ENCODE data around the gene LNP1. TPM values are rescaled to one million over a fixed set of nuclear protein-coding genes. Genes with fewer than 3 reads are reported as not detected.

Gene LNP1
- total RNA-seq, 1 experiment from 2014 or later: 6.7 TPM

DNA sequence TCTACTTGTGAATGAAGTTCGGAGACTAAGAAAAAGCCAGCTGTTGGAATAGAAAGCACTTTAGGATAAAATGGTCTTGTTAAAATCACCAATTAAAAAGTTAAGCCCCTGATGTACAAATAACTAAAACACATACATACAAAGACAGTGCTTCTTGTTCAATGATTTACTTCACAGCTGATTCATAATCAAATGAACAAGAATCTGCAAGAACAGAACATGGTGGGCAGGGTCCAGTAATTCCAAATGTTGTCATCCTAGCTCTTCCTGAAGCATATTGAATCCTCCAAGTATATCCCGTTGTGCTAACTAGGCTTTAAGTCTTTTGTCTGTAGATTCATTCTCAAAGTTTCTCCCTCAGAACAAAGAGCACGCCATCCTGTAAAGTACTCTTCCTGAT lies 42.3 kb upstream of the LNP1 start:
- Mint-ChIP-seq H3K27ac (0 out of 2 replicates have a peak overlapping the region, but pooled peaks have one; percentile 54), H3K36me3 (peaks cover 27% of the 10 kb centered on the region), H3K9me3 (peaks cover 9% of the 10 kb centered on the region), H3K27me3 (ENCODE audit: low read depth) (no peaks in the 10 kb centered on the region), H3K4me3 (no peak overlapping the region), H3K4me1 (no peaks in the 10 kb centered on the region)
- TF ChIP-seq SP1 (CRISPR knock-in tag; conservative IDR thresholded peaks at IDR 0.05): no peak
- TF ChIP-seq, protein P1, sequence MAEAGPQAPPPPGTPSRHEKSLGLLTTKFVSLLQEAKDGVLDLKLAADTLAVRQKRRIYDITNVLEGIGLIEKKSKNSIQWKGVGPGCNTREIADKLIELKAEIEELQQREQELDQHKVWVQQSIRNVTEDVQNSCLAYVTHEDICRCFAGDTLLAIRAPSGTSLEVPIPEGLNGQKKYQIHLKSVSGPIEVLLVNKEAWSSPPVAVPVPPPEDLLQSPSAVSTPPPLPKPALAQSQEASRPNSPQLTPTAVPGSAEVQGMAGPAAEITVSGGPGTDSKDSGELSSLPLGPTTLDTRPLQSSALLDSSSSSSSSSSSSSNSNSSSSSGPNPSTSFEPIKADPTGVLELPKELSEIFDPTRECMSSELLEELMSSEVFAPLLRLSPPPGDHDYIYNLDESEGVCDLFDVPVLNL (CRISPR knock-in tag; IDR thresholded peaks at IDR 0.05; ENCODE audit: borderline replicate concordance, low read depth): no peak
- TF ChIP-seq, protein P2, sequence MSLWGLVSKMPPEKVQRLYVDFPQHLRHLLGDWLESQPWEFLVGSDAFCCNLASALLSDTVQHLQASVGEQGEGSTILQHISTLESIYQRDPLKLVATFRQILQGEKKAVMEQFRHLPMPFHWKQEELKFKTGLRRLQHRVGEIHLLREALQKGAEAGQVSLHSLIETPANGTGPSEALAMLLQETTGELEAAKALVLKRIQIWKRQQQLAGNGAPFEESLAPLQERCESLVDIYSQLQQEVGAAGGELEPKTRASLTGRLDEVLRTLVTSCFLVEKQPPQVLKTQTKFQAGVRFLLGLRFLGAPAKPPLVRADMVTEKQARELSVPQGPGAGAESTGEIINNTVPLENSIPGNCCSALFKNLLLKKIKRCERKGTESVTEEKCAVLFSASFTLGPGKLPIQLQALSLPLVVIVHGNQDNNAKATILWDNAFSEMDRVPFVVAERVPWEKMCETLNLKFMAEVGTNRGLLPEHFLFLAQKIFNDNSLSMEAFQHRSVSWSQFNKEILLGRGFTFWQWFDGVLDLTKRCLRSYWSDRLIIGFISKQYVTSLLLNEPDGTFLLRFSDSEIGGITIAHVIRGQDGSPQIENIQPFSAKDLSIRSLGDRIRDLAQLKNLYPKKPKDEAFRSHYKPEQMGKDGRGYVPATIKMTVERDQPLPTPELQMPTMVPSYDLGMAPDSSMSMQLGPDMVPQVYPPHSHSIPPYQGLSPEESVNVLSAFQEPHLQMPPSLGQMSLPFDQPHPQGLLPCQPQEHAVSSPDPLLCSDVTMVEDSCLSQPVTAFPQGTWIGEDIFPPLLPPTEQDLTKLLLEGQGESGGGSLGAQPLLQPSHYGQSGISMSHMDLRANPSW (CRISPR knock-in tag; conservative IDR thresholded peaks at IDR 0.05; ENCODE audit: low read depth): no peak
- no peak for TF ChIP-seq PRRX2 (CRISPR knock-in tag; IDR thresholded peaks at IDR 0.05)
- no peak for TF ChIP-seq NFATC4 (CRISPR knock-in tag; IDR thresholded peaks at IDR 0.05)
- TF ChIP-seq ZNF423 (CRISPR knock-in tag; IDR thresholded peaks at IDR 0.05): no peak
- no peak for TF ChIP-seq ZNF121 (CRISPR knock-in tag; IDR thresholded peaks at IDR 0.05)
- TF ChIP-seq ZBTB21 (CRISPR knock-in tag; IDR thresholded peaks at IDR 0.05; ENCODE audit: borderline replicate concordance): no peak
- no peak for TF ChIP-seq GABPB1 (CRISPR knock-in tag; IDR thresholded peaks at IDR 0.05)
- TF ChIP-seq CBFB (CRISPR knock-in tag; IDR thresholded peaks at IDR 0.05; ENCODE audit: low read depth): no peak
- no peak for TF ChIP-seq JUN (CRISPR knock-in tag; IDR thresholded peaks at IDR 0.05)
- TF ChIP-seq, protein P3, sequence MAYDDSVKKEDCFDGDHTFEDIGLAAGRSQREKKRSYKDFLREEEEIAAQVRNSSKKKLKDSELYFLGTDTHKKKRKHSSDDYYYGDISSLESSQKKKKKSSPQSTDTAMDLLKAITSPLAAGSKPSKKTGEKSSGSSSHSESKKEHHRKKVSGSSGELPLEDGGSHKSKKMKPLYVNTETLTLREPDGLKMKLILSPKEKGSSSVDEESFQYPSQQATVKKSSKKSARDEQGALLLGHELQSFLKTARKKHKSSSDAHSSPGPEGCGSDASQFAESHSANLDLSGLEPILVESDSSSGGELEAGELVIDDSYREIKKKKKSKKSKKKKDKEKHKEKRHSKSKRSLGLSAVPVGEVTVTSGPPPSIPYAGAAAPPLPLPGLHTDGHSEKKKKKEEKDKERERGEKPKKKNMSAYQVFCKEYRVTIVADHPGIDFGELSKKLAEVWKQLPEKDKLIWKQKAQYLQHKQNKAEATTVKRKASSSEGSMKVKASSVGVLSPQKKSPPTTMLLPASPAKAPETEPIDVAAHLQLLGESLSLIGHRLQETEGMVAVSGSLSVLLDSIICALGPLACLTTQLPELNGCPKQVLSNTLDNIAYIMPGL (CRISPR knock-in tag; IDR thresholded peaks at IDR 0.05): no peak
- no peak for TF ChIP-seq SMAD3 (CRISPR knock-in tag; IDR thresholded peaks at IDR 0.05; ENCODE audit: borderline replicate concordance)
- TF ChIP-seq OVOL2 (CRISPR knock-in tag; IDR thresholded peaks at IDR 0.05; ENCODE audit: borderline replicate concordance): no peak
- ATAC-seq (no peak), DNase-seq (ENCODE audit: low spot score) (no peak)
- ChIA-PET CTCF (interaction anchor here (1.3 kb wide), 1 partner anchor 134 kb away, joined by 3 read pairs; the partner anchor contains the start of gene TMEM45A), POLR2A (no interaction called here)

DNA sequence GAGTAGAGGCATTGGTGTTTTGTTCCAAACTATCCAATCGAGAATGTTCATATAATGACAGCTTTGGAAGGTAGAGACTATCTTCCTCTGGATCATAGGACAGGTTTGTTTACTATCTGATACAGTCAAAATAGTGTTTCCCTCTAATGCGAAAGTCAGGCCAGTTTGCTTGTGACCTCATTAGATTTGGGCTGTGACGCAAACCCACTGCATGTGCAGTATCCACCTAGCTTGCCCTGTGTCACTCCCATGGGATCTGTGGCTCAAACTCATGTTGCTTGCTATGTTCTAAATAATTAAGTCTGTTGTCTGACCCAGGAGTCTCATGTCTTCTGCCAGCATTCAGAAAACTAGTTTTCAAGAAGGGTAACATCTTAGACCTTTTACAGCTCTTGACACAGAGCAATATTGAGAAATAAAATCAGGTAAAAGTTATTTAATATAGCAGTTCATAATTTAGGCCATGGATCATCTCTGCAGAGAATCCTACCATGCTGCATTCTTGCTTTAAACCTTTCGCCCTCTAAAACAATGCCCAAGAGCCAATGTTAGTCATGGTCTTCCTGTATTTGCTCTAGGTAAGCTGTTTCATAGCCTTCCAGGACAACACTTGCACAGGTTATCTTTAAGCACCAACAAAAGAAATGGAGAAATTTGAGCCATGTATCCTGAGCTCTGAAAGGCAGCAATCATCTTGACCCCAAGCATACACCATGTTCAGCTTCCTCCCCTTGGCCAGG lies 40.4 kb upstream of the LNP1 start:
- Mint-ChIP-seq H3K27ac (no peak overlapping the region), H3K36me3 (peaks cover 45% of the 10 kb centered on the region), H3K9me3 (peaks cover 9% of the 10 kb centered on the region), H3K4me3 (no peak overlapping the region), H3K4me1 (no peaks in the 10 kb centered on the region), H3K27me3 (ENCODE audit: low read depth) (no peaks in the 10 kb centered on the region)
- POLR2A ChIA-PET: no interaction called here
- CTCF ChIA-PET: interaction anchor here (1.6 kb wide), 1 partner anchor 529 kb away, joined by 3 read pairs; no protein-coding TSS in a partner anchor
- DNase-seq (ENCODE audit: low spot score) (no peak), ATAC-seq (no peak)
- TF ChIP-seq GABPB1 (CRISPR knock-in tag; IDR thresholded peaks at IDR 0.05) (no peak), EMX1 (CRISPR knock-in tag; IDR thresholded peaks at IDR 0.05) (no peak), FOXK1 (CRISPR knock-in tag; IDR thresholded peaks at IDR 0.05) (no peak), ELF4 (CRISPR knock-in tag; IDR thresholded peaks at IDR 0.05; ENCODE audit: low read depth) (no peak)
- TF ChIP-seq, protein P4, sequence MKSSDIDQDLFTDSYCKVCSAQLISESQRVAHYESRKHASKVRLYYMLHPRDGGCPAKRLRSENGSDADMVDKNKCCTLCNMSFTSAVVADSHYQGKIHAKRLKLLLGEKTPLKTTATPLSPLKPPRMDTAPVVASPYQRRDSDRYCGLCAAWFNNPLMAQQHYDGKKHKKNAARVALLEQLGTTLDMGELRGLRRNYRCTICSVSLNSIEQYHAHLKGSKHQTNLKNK (CRISPR knock-in tag; IDR thresholded peaks at IDR 0.05): no peak
- TF ChIP-seq, protein P5, sequence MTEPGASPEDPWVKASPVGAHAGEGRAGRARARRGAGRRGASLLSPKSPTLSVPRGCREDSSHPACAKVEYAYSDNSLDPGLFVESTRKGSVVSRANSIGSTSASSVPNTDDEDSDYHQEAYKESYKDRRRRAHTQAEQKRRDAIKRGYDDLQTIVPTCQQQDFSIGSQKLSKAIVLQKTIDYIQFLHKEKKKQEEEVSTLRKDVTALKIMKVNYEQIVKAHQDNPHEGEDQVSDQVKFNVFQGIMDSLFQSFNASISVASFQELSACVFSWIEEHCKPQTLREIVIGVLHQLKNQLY (CRISPR knock-in tag; IDR thresholded peaks at IDR 0.05): no peak
- TF ChIP-seq, protein P6, sequence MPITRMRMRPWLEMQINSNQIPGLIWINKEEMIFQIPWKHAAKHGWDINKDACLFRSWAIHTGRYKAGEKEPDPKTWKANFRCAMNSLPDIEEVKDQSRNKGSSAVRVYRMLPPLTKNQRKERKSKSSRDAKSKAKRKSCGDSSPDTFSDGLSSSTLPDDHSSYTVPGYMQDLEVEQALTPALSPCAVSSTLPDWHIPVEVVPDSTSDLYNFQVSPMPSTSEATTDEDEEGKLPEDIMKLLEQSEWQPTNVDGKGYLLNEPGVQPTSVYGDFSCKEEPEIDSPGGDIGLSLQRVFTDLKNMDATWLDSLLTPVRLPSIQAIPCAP (CRISPR knock-in tag; IDR thresholded peaks at IDR 0.05): no peak
- TF ChIP-seq, protein P7, sequence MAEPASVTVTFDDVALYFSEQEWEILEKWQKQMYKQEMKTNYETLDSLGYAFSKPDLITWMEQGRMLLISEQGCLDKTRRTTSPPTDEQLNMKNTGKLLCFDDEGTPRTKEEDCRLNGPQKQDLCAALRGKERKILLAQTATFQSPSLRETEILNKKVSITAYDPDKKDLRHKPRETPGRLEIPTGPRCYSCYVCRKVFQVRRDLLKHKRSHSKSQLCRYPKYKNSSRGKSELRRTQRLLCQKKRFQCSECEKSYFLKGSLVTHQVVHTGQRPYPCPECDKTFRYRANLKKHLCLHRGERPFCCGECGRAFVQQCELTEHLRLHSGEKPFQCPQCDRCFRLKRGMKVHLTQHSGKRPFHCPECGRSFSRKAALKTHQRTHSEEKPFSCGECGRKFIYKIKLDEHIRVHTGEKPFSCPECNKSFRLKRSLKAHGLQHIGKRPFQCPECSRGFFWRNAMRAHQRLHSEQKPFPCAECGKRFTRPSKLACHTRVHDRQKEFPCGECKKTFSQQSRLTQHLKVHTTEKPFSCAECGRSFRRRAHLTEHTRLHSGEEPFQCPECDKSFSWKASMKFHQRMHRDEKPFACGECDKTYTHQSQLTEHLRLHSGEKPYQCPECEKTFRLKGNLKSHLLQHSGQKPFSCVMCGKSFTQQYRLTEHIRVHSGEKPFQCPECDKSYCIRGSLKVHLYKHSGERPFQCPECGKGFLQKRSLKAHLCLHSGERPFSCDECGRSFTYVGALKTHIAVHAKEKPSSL (CRISPR knock-in tag; conservative IDR thresholded peaks at IDR 0.05): no peak
- TF ChIP-seq, protein P8, sequence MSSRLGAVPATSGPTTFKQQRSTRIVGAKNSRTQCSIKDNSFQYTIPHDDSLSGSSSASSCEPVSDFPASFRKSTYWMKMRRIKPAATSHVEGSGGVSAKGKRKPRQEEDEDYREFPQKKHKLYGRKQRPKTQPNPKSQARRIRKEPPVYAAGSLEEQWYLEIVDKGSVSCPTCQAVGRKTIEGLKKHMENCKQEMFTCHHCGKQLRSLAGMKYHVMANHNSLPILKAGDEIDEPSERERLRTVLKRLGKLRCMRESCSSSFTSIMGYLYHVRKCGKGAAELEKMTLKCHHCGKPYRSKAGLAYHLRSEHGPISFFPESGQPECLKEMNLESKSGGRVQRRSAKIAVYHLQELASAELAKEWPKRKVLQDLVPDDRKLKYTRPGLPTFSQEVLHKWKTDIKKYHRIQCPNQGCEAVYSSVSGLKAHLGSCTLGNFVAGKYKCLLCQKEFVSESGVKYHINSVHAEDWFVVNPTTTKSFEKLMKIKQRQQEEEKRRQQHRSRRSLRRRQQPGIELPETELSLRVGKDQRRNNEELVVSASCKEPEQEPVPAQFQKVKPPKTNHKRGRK (CRISPR knock-in tag; IDR thresholded peaks at IDR 0.05; ENCODE audit: borderline replicate concordance): no peak
